CD1c-positive myeloid dendritic cell (primary cell): ENCODE measurements around the gene SPDYE18.
"Not testable (repeated sequence)": the region's sequence is repeated elsewhere in the genome, so short reads cannot be mapped to it uniquely, and the experiment has no call there.

Experiments used
- DNase-seq: peaks from one replicate; pipeline ENCODE4 v3.0.0-alpha.2; 2016; ENCODE audit errors: extremely low spot score

Gene SPDYE18

DNA sequence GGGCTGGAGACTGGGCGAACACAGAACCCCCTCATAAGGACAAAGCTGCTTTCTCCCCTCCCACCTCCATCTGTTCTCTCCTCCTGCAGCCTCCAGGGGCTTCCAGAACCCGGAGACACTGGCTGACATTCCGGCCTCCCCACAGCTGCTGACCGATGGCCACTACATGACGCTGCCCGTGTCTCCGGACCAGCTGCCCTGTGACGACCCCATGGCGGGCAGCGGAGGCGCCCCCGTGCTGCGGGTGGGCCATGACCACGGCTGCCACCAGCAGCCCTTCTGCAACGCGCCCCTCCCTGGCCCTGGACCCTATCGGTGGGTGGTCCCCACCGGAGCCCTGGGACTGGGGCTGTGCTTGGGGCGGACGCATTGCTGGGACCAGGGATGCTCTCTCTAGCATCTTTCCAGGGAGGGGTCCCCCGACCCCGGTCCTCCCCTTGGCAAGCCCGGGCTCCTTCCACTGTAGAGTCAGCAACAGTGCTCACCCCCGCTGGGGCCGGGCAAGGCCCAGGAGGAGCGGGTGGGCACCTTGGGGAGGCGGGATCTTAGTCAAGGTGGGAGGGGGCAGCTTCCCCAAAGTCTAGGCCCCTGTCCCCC is 56.8 kb downstream of the SPDYE18 start:
- DNase-seq: not testable (repeated sequence)

DNA sequence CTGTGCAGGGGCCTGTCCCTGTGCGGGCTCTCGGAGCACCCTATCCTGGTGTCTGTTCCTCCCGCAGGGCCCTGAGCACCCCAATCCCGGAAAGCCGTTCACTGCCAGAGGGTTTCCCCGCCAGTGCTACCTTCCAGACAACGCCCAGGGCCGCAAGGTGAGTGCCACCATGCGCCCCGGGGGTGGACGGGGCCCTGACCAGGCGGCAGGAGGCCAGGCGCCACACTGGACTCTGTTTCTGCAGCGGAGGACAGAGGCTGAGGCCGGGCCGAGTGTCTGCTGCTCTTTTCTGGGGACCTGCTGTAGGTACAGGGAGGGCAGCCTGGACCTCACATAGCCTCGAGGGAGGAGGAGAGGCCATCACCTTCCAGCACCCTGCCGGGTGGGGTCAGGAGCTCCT is 58.2 kb downstream of the SPDYE18 start:
- not testable (repeated sequence) for DNase-seq

DNA sequence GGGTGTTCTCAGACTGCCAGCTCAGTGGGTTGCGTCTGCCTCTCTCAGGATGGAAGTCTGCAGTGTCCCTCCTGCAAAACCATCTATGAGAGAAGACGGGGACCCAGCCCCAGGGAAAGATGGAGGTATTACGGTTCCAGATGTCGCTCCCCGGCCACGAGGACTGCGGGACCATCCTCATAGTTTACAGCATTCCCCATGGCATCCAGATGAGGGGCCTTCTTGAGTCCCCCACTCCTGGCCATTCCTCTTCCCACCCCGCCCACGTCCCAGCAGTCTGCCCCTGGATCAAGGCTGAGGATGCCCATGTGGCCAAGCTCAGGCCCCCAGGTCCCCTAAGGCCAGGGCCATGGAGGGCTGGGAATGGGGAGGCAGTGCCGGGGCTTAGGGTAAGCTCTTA is 59.1 kb downstream of the SPDYE18 start:
- not testable (repeated sequence) for DNase-seq

DNA sequence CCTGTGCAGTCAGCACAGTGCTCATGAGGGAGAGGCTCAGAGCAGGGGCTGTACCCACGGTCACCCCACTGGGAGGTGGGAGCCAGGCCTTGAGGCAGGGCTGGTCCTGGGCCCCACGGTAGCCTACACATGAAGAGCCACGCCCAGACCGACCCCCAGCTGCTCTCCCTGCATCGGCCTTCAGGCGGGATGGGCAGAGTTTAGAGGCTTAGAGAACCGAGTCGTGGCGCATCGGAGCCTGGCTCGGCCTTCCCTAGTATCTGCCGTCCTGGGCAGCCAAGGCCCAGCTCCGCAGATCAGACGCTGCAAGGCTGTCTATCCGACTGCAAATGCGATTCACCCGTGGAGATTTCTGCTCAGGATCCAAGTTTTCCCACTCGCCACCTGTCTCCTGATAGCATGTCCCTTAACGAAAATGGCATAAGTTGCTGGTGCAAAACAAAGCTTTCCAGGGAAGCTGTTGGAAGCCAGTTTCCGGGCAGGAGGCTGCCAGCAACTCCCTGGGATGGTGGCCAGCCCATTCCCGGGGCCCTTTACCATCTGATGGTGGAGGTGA is 59.6 kb downstream of the SPDYE18 start:
- not testable (repeated sequence) for DNase-seq

GRCh38 chr7:77002104-77002503 is 60.3 kb downstream of the SPDYE18 start:
- not testable (repeated sequence) for DNase-seq
